RKO (cell line): ENCODE data around the gene GABRD.

Source experiments
- DNase-seq: peaks from one replicate; pipeline ENCODE4 v3.0.0-alpha.2; 2016; ENCODE audit warnings: low spot score

The GABRD gene

GRCh38 chr1:2018217-2019171 is 651 bp upstream of the GABRD start:
- no peak for DNase-seq

GRCh38 chr1:2019571-2020309 is 595 bp downstream of the GABRD start:
- DNase-seq, result no peak

GRCh38 chr1:2020310-2020655 is 1.1 kb downstream of the GABRD start:
- no peak for DNase-seq

GRCh38 chr1:2021550-2021949 is 2.4 kb downstream of the GABRD start:
- no peak for DNase-seq

- no peak for DNase-seq
Observed at GRCh38 chr1:2022063-2022770, 3.1 kb downstream of the GABRD start.

GRCh38 chr1:2023187-2023586 is 4.0 kb downstream of the GABRD start:
- no peak for DNase-seq

GRCh38 chr1:2024451-2024850 is 5.3 kb downstream of the GABRD start:
- no peak for DNase-seq

- DNase-seq, result no peak
Observed at GRCh38 chr1:2024887-2025286, 5.7 kb downstream of the GABRD start.

GRCh38 chr1:2025491-2025981 is 6.4 kb downstream of the GABRD start:
- no peak for DNase-seq

- DNase-seq, result no peak
Observed at GRCh38 chr1:2027961-2028583, 8.9 kb downstream of the GABRD start.

GRCh38 chr1:2028870-2029560 is 9.9 kb downstream of the GABRD start:
- DNase-seq, result no peak

- no peak for DNase-seq
Observed at GRCh38 chr1:2029561-2029960, 10.4 kb downstream of the GABRD start.

- no peak for DNase-seq
Observed at GRCh38 chr1:2030076-2030871, 11.1 kb downstream of the GABRD start.

GRCh38 chr1:2031546-2032540 is 12.7 kb downstream of the GABRD start:
- DNase-seq, result no peak

GRCh38 chr1:2032737-2033136 is 13.6 kb downstream of the GABRD start:
- DNase-seq, result no peak

GRCh38 chr1:2033165-2033564 is 14.0 kb downstream of the GABRD start:
- no peak for DNase-seq

- DNase-seq, result no peak
Observed at GRCh38 chr1:2036287-2036686, 17.1 kb downstream of the GABRD start.

GRCh38 chr1:2037314-2037979 is 18.3 kb downstream of the GABRD start:
- DNase-seq, result no peak

GRCh38 chr1:2038229-2038628 is 19.1 kb downstream of the GABRD start:
- no peak for DNase-seq
